HEK293 (cell line): ENCODE data around the gene MYL2.

Source experiments
- CTCF ChIP-seq: fragments of 450-650 bp; formaldehyde crosslinking; IDR thresholded peaks from 2 replicates; pipeline ENCODE4 v1.5.1; 2016; ENCODE audit warnings: missing biosample characterization, missing genetic modification characterization
- HOXA7 ChIP-seq: sonication (generic); formaldehyde crosslinking; IDR thresholded peaks from 2 replicates; pipeline ENCODE4 v1.8.1; 2022; ENCODE audit warnings: missing genetic modification reagents, borderline replicate concordance
- KLF16 ChIP-seq: fragments of 450-650 bp; formaldehyde crosslinking; IDR thresholded peaks from 2 replicates; pipeline ENCODE4 v1.5.1; 2017; ENCODE audit warnings: missing biosample characterization, missing genetic modification characterization
- PRDM4 ChIP-seq: fragments of 450-650 bp; formaldehyde crosslinking; IDR thresholded peaks from 2 replicates; pipeline ENCODE4 v1.5.1; 2017; ENCODE audit warnings: missing biosample characterization, missing genetic modification characterization
- ZNF10 ChIP-seq: fragments of 450-650 bp; formaldehyde crosslinking; IDR thresholded peaks from 2 replicates; pipeline ENCODE4 v1.5.1; 2017; ENCODE audit warnings: missing biosample characterization, missing genetic modification characterization
- ZNF121 ChIP-seq: fragments of 450-650 bp; formaldehyde crosslinking; IDR thresholded peaks from 2 replicates; pipeline ENCODE4 v1.5.1; 2016; ENCODE audit warnings: missing biosample characterization, missing genetic modification characterization
- ZNF157 ChIP-seq: fragments of 450-650 bp; formaldehyde crosslinking; IDR thresholded peaks from 2 replicates; pipeline ENCODE4 v1.5.1; 2016; ENCODE audit warnings: missing biosample characterization, missing genetic modification characterization
- ZNF211 ChIP-seq: fragments of 450-650 bp; formaldehyde crosslinking; IDR thresholded peaks from 2 replicates; pipeline ENCODE4 v1.5.1; 2016; ENCODE audit warnings: low read depth, missing biosample characterization, missing genetic modification characterization
- ZNF707 ChIP-seq: fragments of 450-650 bp; formaldehyde crosslinking; IDR thresholded peaks from 2 replicates; pipeline ENCODE4 v1.5.1; 2016; ENCODE audit warnings: missing biosample characterization, missing genetic modification characterization
- TF ChIP-seq, protein P1 (sequence below): IDR thresholded peaks from 2 replicates; pipeline ENCODE4 v1.6.1; 2011; ENCODE audit warnings: mild to moderate bottlenecking, low read depth, low read length, borderline replicate concordance

- no peak for TF ChIP-seq ZNF707 (tag by site-specific recombination)
- no peak for TF ChIP-seq CTCF (tag by site-specific recombination)
- no peak for TF ChIP-seq KLF16
- no peak for TF ChIP-seq ZNF121
- no peak for TF ChIP-seq PRDM4 (tag by site-specific recombination)
- no peak for TF ChIP-seq HOXA7 (CRISPR knock-in tag)
- TF ChIP-seq ZNF157 (tag by site-specific recombination), result no peak
- no peak for TF ChIP-seq ZNF10 (tag by site-specific recombination)
- no peak for TF ChIP-seq ZNF211 (tag by site-specific recombination)
- TF ChIP-seq, protein P1, sequence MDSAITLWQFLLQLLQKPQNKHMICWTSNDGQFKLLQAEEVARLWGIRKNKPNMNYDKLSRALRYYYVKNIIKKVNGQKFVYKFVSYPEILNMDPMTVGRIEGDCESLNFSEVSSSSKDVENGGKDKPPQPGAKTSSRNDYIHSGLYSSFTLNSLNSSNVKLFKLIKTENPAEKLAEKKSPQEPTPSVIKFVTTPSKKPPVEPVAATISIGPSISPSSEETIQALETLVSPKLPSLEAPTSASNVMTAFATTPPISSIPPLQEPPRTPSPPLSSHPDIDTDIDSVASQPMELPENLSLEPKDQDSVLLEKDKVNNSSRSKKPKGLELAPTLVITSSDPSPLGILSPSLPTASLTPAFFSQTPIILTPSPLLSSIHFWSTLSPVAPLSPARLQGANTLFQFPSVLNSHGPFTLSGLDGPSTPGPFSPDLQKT, result no peak
Observed at GRCh38 chr12:110869803-110870202, 50.6 kb downstream of the MYL2 start.
